Pancreas (tissue), 10 donors: ENCODE measurements around the gene SGK2. TPM values are rescaled to one million over a fixed set of nuclear protein-coding genes. Genes with fewer than 3 reads are reported as not detected.

Source experiments
- ATAC-seq, 4 donors: fragments of 200-7000 bp; cut with Tn5 transposase; one replicate each; pipeline versions ENCODE4 v1.8.0 to v1.9.1; 2020; ENCODE audit warnings: mild to moderate bottlenecking in 4 of 4, moderate library complexity in 4 of 4
- DNase-seq, 6 donors: peaks; one replicate each; pipeline ENCODE4 v3.0.0-alpha.2; 2020
- FAIRE-seq: peaks from 2 replicates; lab custom pipeline; 2012; peaks lifted over from hg19 to GRCh38; lab: Jason Lieb, UNC
- H3K27ac ChIP-seq, 4 donors: fragments of 200-600 bp; sonication (generic); 1 replicate in 3 of 4; 2 replicates in 1 of 4; pipeline versions ENCODE4 v1.5.0 to v1.8.0; 2020
- H3K27me3 ChIP-seq, 4 donors: fragments of 200-600 bp; one replicate each; pipeline ENCODE4 v1.8.0; 2021
- H3K36me3 ChIP-seq, 3 donors: fragments of 200-600 bp; sonication (generic) in 1 of 3; one replicate each; pipeline versions ENCODE4 v1.5.0 to v1.8.0; 2020 to 2021
- H3K4me1 ChIP-seq, 3 donors: fragments of 200-600 bp; one replicate each; pipeline ENCODE4 v1.8.0; 2021
- H3K4me3 ChIP-seq, 4 donors: fragments of 200-600 bp; sonication (generic) in 2 of 4; one replicate each; pipeline versions ENCODE4 v1.5.0 to v1.8.0; 2020 to 2021
- H3K9me3 ChIP-seq, 4 donors: fragments of 200-600 bp; one replicate each; pipeline ENCODE4 v1.8.0; 2021
- CTCF ChIP-seq, 4 donors: fragments of 200-600 bp; sonication (generic) in 3 of 4; IDR thresholded peaks; one replicate each; pipeline versions ENCODE4 v1.5.0 to v1.8.0; 2021; ENCODE audit warnings: antibody characterized with exemption in 4 of 4
- WGBS, 2 donors: extraction: QIAGEN DNeasy Blood & Tissue Kit; methylation state at CpG; one replicate each; pipeline ENCODE4 v1.1.7; 2013; 5-methylcytosine and 5-hydroxymethylcytosine counted together
- intact Hi-C, 3 donors: fragments of 100-400 bp; cut with DNase I; formaldehyde crosslinking; loops; one replicate each; pipeline versions ENCODE4 v1.11.1 to v1.14.2; 2022
- polyA plus RNA-seq, 2 donors: library from polyadenylated mRNA; stranded (reverse); fragments of 200-250 nt; gene quantifications; one replicate each; pipeline ENCODE4 v1.2.3, GENCODE V29; 2013
- total RNA-seq, 6 donors: library from RNA; stranded (reverse); fragmentation: NEBNext Ultra II Directional in 4 of 6; extraction: Animal tissue kit (Norgen Biotek cat#: 25700) in 4 of 6; gene quantifications; one replicate each; pipeline versions ENCODE4 v1.2.1 to v1.2.4, GENCODE V29; 2021 to 2023
- donor health status: healthy with polysubstance abuse.
- donor health status: DM: no; HTN: no; CAD: no; lungs with moderate emphysema.
- donor health status: DM: no; HTN: no; CAD: no.
- donor health status: control.
- donor health status: control.
- donor health status: Bipolar disorder and iron deficiency.
- donor health status: DM: yes; HTN: yes; CAD: no.
- donor health status: DM: no; HTN: no; CAD: no.
- donor health status: DM: no; HTN: no; CAD: no.
- donor health status: DM: yes; HTN: yes; CAD: no.

SGK2 gene
- total and polyA plus RNA-seq, 8 donors, result 10.8 to 21.6 (median 14.7) TPM

GRCh38 chr20:43564993-43565757, 6.3 kb downstream of the SGK2 start:
- 83 to 85% methylated on average over 18 of the region's 18 CpGs for WGBS, 2 donors
- no peak for DNase-seq
- Histone ChIP-seq H3K27me3 (no peaks in the 10 kb centered on the region), H3K9me3 (no peaks in the 10 kb centered on the region), H3K4me1 (peaks cover 0 to 8% (median 5%) of the 10 kb centered on the region in 3 donors), H3K27ac (no peak overlapping the region), H3K36me3 (peaks cover 0 to 21% (median 8%) of the 10 kb centered on the region in 3 donors), H3K4me3 (no peak overlapping the region)
- ATAC-seq, result no peak
- intact Hi-C loops, result no loop called here
- FAIRE-seq, result no peak
- TF ChIP-seq CTCF (IDR thresholded peaks at IDR 0.05), result no peak

- DNase-seq, result no peak
- intact Hi-C loops, result no loop called here
- ATAC-seq, result no peak
- Histone ChIP-seq H3K27ac (no peak overlapping the region), H3K9me3 (no peaks in the 10 kb centered on the region), H3K36me3 (peaks cover 0 to 25% (median 8%) of the 10 kb centered on the region in 3 donors), H3K4me1 (peaks cover 0 to 4% (median 2%) of the 10 kb centered on the region in 3 donors), H3K4me3 (no peak overlapping the region), H3K27me3 (no peaks in the 10 kb centered on the region)
- FAIRE-seq, result no peak
- WGBS, 2 donors, result 71 to 88% methylated on average over 4 of the region's 4 CpGs
- no peak for TF ChIP-seq CTCF (IDR thresholded peaks at IDR 0.05)
These were observed 6.9 kb downstream of the SGK2 start for GRCh38 chr20:43565758-43566104.

- no peak for DNase-seq
- no peak for FAIRE-seq
- 90 to 94% methylated on average over 9 of the region's 9 CpGs for WGBS, 2 donors
- ATAC-seq, result no peak
- no peaks in the 10 kb centered on the region for H3K4me1 ChIP-seq
- H3K4me3 ChIP-seq, result no peak overlapping the region
- TF ChIP-seq CTCF (IDR thresholded peaks at IDR 0.05), result no peak
- H3K27me3 ChIP-seq, result no peaks in the 10 kb centered on the region
- intact Hi-C loops, result no loop called here
- H3K9me3 ChIP-seq, result no peaks in the 10 kb centered on the region
- H3K36me3 ChIP-seq, result peaks cover 0 to 25% (median 8%) of the 10 kb centered on the region in 3 donors
- no peak overlapping the region for H3K27ac ChIP-seq
These were observed 8.7 kb downstream of the SGK2 start for GRCh38 chr20:43567477-43567876.

- TF ChIP-seq CTCF (IDR thresholded peaks at IDR 0.05), result no peak
- Histone ChIP-seq H3K4me1 (no peaks in the 10 kb centered on the region), H3K4me3 (no peak overlapping the region), H3K27me3 (no peaks in the 10 kb centered on the region), H3K36me3 (peaks cover 0 to 25% (median 8%) of the 10 kb centered on the region in 3 donors), H3K27ac (no peak overlapping the region), H3K9me3 (no peaks in the 10 kb centered on the region)
- no peak for DNase-seq
- FAIRE-seq, result no peak
- intact Hi-C loops, result no loop called here
- no peak for ATAC-seq
- WGBS, 2 donors, result 93 to 94% methylated on average over 4 of the region's 4 CpGs
These were observed 9.9 kb downstream of the SGK2 start for GRCh38 chr20:43568706-43569105.

- 92 to 96% methylated on average over 10 of the region's 10 CpGs for WGBS, 2 donors
- Histone ChIP-seq H3K4me3 (no peak overlapping the region), H3K27ac (no peak overlapping the region), H3K4me1 (no peaks in the 10 kb centered on the region), H3K27me3 (no peaks in the 10 kb centered on the region), H3K9me3 (no peaks in the 10 kb centered on the region), H3K36me3 (peaks cover 0 to 25% (median 8%) of the 10 kb centered on the region in 3 donors)
- no peak for ATAC-seq
- FAIRE-seq, result no peak
- no peak for DNase-seq
- intact Hi-C loops, result no loop called here
- TF ChIP-seq CTCF (IDR thresholded peaks at IDR 0.05), result no peak
These were observed 10.5 kb downstream of the SGK2 start for GRCh38 chr20:43569282-43569681.
